GM13977 (cell line): ENCODE measurements around the gene ECSIT.
"Not testable (repeated sequence)": the region's sequence is repeated elsewhere in the genome, so short reads cannot be mapped to it uniquely, and the experiment has no call there.

ENCODE experiments used
- DNase-seq: peaks from one replicate; pipeline ENCODE4 v3.0.0; 2012; ENCODE audit warnings: low spot score
- CTCF ChIP-seq: IDR thresholded peaks from 2 replicates; pipeline ENCODE4 v1.5.1; 2012; ENCODE audit warnings: mild to moderate bottlenecking, control low read depth; ENCODE audit not compliant: insufficient read depth; ENCODE audit errors: extremely low read depth, missing control alignments
- in situ Hi-C: fragments of 300-500 bp; cut with MboI; formaldehyde crosslinking; loops from one replicate; pipeline ENCODE4 v1.12.0; 2022; ENCODE audit warnings: low sequenced_read_pairs, low pct_unique_long_range_greater_than_20kb, mixed read lengths, inconsistent platforms; ENCODE audit not compliant: unreplicated experiment

Gene ECSIT

DNA sequence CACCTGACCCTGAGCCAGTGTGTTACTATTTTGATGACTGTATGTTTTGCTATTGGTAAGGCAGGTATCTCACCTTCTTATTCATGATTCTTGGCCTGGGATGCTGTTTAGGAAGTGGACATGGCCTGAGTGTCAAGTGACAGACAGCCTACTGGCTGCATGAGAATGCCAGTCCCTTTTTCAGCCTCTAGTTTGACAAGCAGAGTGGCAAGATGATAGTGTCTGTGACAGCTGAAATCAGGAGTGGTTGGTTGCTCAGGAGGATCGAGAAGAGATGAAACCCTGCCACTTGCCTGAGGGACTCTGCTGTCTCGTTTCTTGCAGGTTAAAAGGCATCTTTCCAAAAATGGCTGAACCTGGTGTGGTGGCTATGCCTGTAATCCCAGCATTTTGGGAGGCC lies 37.2 kb upstream of the ECSIT start:
- no peak for DNase-seq
- in situ Hi-C loops = no loop called here
- no peak for TF ChIP-seq CTCF

DNA sequence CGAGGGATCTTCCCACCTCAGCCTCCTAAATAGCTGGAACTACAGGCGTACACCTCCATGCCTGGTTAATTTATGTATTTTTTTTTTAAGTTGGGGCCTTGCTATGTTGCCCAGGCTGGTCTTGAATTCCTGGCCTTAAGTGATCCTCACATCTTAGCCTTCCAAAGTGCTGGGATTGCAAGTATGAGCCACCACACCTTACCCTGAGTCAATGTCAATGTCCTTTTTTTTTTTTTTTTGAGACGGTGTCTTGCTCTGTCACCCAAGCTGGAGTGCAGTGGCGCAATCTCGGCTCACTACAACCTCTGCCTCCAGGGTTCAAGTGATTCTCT lies 36.7 kb upstream of the ECSIT start:
- DNase-seq, in situ Hi-C loops: not testable (repeated sequence)

GRCh38 chr19:11564082-11564807 lies 35.3 kb upstream of the ECSIT start:
- DNase-seq, in situ Hi-C loops: not testable (repeated sequence)

DNA sequence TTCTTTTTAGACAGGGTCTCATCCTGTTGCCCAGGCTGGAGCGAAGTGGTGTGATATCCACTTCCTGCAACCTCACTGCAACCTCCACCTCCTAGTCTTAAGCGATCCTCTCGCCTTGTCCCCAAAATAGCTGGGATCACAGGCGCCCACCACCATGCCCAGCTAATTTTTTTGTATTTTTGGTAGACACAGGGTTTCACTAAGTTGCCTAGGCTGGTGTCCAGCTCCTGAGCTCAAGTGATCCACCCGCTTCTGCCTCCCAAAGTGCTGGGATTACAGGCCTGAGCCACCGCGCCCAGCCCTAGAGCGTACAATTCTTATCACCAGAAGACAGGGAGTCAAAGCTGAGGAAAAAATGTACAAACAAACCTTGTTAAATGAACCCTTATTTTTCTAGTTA lies 34.6 kb upstream of the ECSIT start:
- no peak for DNase-seq
- in situ Hi-C loops = no loop called here
- no peak for TF ChIP-seq CTCF

DNA sequence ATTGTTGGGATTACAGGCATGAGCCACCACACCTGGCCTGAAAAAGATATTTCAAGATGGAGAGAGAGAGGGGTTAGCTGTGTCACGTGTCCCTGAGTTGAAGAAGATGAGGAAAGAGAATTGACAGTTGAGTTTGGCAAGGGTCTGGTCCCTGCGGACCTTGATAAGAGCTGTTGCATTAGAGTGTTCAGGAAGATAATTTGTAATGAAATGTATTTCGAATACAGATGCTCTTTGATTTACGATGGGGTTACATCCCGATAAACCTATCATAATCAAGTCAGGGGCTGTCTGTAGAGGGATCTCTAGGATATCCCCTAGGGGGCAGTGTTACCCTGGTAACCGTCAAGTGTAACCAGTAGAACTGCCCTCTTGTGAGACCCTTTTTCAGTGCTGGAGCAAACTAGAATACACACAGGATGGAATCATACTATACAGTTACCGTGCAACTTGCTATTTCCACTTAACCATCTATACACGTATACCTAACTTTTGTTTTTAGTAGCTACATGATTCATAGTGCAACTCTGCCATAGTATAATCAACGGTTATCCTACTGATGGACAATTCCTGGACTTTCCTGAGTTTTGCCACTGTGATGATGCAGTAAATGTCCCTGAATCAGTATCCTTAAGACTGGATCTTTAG lies 31.6 kb upstream of the ECSIT start:
- peak; percentile 67 for TF ChIP-seq CTCF

DNA sequence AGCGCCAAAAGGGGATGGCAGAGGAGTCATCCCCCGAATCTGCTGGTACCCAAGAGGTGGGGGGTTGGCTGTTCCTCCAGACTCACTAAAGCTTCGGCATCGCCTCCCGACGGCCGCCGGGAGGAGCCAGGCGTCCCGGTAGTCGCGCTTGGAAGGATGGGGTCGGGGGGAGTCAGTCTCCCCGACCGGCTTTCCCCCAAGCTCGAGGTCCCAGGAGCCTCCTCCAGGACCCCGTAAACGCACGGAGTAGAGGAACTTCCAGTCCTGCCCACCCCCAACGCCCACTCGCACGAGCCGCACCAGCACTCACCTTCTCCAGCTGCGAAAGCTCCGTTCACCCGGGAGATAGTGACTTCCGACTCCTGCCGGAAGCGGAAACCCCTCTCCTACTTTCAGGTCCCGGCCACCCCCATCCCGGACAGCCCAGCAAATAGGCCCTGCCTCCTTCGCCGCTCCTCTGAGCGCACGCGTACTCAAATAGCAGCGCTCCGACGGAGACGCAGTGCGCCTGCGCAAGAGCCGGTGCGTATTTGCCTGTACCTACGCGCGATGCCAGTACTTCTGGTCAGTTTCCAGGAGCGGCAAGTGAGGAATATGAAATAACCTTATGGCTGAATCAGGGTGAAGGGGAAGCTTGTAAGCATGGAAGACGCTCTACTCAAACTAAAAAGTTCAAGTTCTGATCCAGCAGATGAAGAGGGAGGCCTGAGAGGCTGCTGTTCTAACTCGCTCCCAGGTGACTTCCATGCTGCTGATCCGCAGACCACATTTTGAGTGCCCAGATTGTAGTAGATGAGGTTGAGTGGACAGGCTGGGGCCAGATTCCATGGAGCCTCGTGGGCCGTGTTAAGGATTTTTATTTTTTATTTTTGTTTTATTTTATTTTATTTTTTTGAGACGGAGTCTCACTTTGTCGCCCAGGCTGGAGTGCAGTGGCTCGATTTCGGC lies 30.2 kb upstream of the ECSIT start, which contains the start of gene ELOF1:
Gene ELOF1, minus strand, starts transcription at position 350 of the 948 bp plus-strand sequence. CDS start 4,883 bp downstream, outside the sequence.
- peak; percentile 97 for DNase-seq
- peak; percentile 10 for TF ChIP-seq CTCF
- in situ Hi-C loops = no loop called here

More for the DNA sequence above, 31.6 kb upstream of the ECSIT start:
- in situ Hi-C loops = no loop called here
- DNase-seq = peak; percentile 77

- no peak for TF ChIP-seq CTCF
- no peak for DNase-seq
- in situ Hi-C loops = no loop called here
Measured at GRCh38 chr19:11556634-11557420, 27.9 kb upstream of the ECSIT start.
